ENCODE data around the gene PPHLN1. TPM values are rescaled to one million over a fixed set of nuclear protein-coding genes. Genes with fewer than 3 reads are reported as not detected.
"Not testable (repeated sequence)": the region's sequence is repeated elsewhere in the genome, so short reads cannot be mapped to it uniquely, and the experiment has no call there.

PPHLN1 gene
- total and polyA plus RNA-seq, 2 donors (not counting 1 experiment from before 2014, with no cell fraction given) = 47.6 to 91.4 TPM

GRCh38 chr12:42342028-42342427 lies 16.1 kb downstream of the PPHLN1 start:
- Histone ChIP-seq H2AFZ (ENCODE audit: low read length) (no peak overlapping the region), H3K27ac (ENCODE audit: insufficient read depth, low read length) (no peak overlapping the region), H3K36me3 (ENCODE audit: control insufficient read depth, insufficient read depth, low read length) (no peaks in the 10 kb centered on the region), H3K79me2 (ENCODE audit: control insufficient read depth, insufficient read depth, low read length) (peaks cover 16% of the 10 kb centered on the region), H3K9ac (ENCODE audit: insufficient read depth, low read length) (no peak overlapping the region), H3K4me2 (ENCODE audit: extremely low read depth, insufficient read depth, low read length) (no peak overlapping the region), H3K4me1 (ENCODE audit: control insufficient read depth, extremely low read depth, insufficient read depth, low read length) (no peaks in the 10 kb centered on the region), H4K20me1 (ENCODE audit: control insufficient read depth, extremely low read depth, insufficient read depth, low read length) (no peaks in the 10 kb centered on the region), H3K4me3 (replicated peaks in 1 of 4; ENCODE audit: control extremely low read depth in 1 of 4, insufficient read depth in 1 of 4, low read depth in 3 of 4, low read length in 4 of 4) (no peak overlapping the region), H3K27me3 (ENCODE audit: control insufficient read depth, insufficient read depth, low read length) (no peaks in the 10 kb centered on the region), H3K9me3 (ENCODE audit: control insufficient read depth, insufficient read depth, low read depth, low read length) (no peaks in the 10 kb centered on the region)
- no peak for TF ChIP-seq EZH2 (IDR thresholded peaks at IDR 0.05; ENCODE audit: low read length, missing control alignments)
- TF ChIP-seq, protein P1, sequence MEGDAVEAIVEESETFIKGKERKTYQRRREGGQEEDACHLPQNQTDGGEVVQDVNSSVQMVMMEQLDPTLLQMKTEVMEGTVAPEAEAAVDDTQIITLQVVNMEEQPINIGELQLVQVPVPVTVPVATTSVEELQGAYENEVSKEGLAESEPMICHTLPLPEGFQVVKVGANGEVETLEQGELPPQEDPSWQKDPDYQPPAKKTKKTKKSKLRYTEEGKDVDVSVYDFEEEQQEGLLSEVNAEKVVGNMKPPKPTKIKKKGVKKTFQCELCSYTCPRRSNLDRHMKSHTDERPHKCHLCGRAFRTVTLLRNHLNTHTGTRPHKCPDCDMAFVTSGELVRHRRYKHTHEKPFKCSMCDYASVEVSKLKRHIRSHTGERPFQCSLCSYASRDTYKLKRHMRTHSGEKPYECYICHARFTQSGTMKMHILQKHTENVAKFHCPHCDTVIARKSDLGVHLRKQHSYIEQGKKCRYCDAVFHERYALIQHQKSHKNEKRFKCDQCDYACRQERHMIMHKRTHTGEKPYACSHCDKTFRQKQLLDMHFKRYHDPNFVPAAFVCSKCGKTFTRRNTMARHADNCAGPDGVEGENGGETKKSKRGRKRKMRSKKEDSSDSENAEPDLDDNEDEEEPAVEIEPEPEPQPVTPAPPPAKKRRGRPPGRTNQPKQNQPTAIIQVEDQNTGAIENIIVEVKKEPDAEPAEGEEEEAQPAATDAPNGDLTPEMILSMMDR (conservative IDR thresholded peaks at IDR 0.05 in 1 of 2, IDR thresholded peaks at IDR 0.05 in 1 of 2; ENCODE audit: low read depth in 1 of 2, low read length in 2 of 2) = no peak
- no peak for DNase-seq (ENCODE audit: low read depth in 2 of 2)

DNA sequence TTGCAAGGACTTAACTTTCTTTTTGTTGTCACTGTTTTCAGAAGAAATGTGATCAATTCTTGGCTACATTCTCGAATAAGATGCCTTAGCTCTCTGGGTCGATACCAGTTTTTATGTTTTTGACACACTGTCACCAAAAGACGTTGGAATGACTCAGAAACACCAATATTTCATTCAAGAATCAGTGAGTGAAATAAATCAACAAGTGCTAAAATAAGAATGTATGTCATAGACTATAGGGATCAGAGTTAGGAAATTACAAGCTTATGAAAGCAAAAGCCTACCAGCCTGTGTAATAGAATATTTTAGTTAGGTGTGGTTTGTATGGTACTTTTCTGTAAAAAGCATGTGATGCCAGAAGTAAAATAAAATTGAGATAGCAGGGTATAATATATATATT lies 17.8 kb downstream of the PPHLN1 start:
- H3K79me2 ChIP-seq (ENCODE audit: control insufficient read depth, insufficient read depth, low read length) = peaks cover 16% of the 10 kb centered on the region
- no peaks in the 10 kb centered on the region for H3K36me3 ChIP-seq (ENCODE audit: control insufficient read depth, insufficient read depth, low read length)
- no peak overlapping the region for H2AFZ ChIP-seq (ENCODE audit: low read length)
- no peak overlapping the region for H3K9ac ChIP-seq (ENCODE audit: insufficient read depth, low read length)
- no peaks in the 10 kb centered on the region for H4K20me1 ChIP-seq (ENCODE audit: control insufficient read depth, extremely low read depth, insufficient read depth, low read length)
- H3K4me1 ChIP-seq (ENCODE audit: control insufficient read depth, extremely low read depth, insufficient read depth, low read length) = no peaks in the 10 kb centered on the region
- H3K4me2 ChIP-seq (ENCODE audit: extremely low read depth, insufficient read depth, low read length) = no peak overlapping the region
- no peak overlapping the region for H3K27ac ChIP-seq (ENCODE audit: insufficient read depth, low read length)
- no peak for DNase-seq (ENCODE audit: low read depth in 2 of 2)
- H3K27me3 ChIP-seq (ENCODE audit: control insufficient read depth, insufficient read depth, low read length) = no peaks in the 10 kb centered on the region
- H3K4me3 ChIP-seq (replicated peaks in 1 of 4; ENCODE audit: control extremely low read depth in 1 of 4, insufficient read depth in 1 of 4, low read depth in 3 of 4, low read length in 4 of 4) = no peak overlapping the region
- no peak for TF ChIP-seq EZH2 (IDR thresholded peaks at IDR 0.05; ENCODE audit: low read length, missing control alignments)
- TF ChIP-seq, protein P1 (conservative IDR thresholded peaks at IDR 0.05 in 1 of 2, IDR thresholded peaks at IDR 0.05 in 1 of 2; ENCODE audit: low read depth in 1 of 2, low read length in 2 of 2) = no peak
- no peaks in the 10 kb centered on the region for H3K9me3 ChIP-seq (ENCODE audit: control insufficient read depth, insufficient read depth, low read depth, low read length)

DNA sequence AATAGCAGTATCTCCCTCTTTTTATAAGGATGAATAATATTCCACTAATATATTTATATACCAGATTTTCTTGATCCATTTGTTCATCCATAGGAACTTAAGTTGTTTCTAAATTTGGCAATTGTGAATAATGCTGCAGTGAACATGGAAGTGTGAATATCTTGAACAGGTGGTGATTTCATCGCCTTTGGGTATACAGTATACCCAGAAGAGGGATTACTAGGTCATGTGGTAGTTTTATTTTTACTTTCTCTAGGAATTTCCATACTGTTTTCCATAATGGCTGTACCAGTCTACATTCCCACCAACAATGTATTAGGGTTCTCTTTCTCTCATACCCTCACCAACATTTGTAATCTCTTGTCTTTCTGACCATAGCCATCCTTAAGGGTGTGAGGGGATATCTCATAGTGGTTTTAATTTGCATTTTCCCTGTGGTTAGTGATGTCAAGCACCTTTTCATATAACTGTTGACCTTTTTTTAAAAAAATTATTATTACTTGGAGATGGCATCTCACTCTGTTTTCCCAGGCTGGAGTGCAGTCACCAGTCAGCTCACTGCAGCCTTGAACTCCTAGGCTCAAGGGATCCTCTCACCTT lies 20.5 kb downstream of the PPHLN1 start:
- H3K4me1 ChIP-seq (ENCODE audit: control insufficient read depth, extremely low read depth, insufficient read depth, low read length) = no peaks in the 10 kb centered on the region
- no peaks in the 10 kb centered on the region for H3K36me3 ChIP-seq (ENCODE audit: control insufficient read depth, insufficient read depth, low read length)
- H3K4me3 ChIP-seq (replicated peaks in 1 of 4; ENCODE audit: control extremely low read depth in 1 of 4, insufficient read depth in 1 of 4, low read depth in 3 of 4, low read length in 4 of 4) = no peak overlapping the region
- no peak overlapping the region for H3K27ac ChIP-seq (ENCODE audit: insufficient read depth, low read length)
- H3K9ac ChIP-seq (ENCODE audit: insufficient read depth, low read length) = no peak overlapping the region
- no peaks in the 10 kb centered on the region for H3K9me3 ChIP-seq (ENCODE audit: control insufficient read depth, insufficient read depth, low read depth, low read length)
- TF ChIP-seq, protein P1 (conservative IDR thresholded peaks at IDR 0.05 in 1 of 2, IDR thresholded peaks at IDR 0.05 in 1 of 2; ENCODE audit: low read depth in 1 of 2, low read length in 2 of 2) = no peak
- TF ChIP-seq EZH2 (IDR thresholded peaks at IDR 0.05; ENCODE audit: low read length, missing control alignments) = no peak
- no peaks in the 10 kb centered on the region for H4K20me1 ChIP-seq (ENCODE audit: control insufficient read depth, extremely low read depth, insufficient read depth, low read length)
- no peaks in the 10 kb centered on the region for H3K27me3 ChIP-seq (ENCODE audit: control insufficient read depth, insufficient read depth, low read length)
- no peak for DNase-seq (ENCODE audit: low read depth in 2 of 2)
- no peak overlapping the region for H2AFZ ChIP-seq (ENCODE audit: low read length)
- peaks cover 18% of the 10 kb centered on the region for H3K79me2 ChIP-seq (ENCODE audit: control insufficient read depth, insufficient read depth, low read length)
- H3K4me2 ChIP-seq (ENCODE audit: extremely low read depth, insufficient read depth, low read length) = no peak overlapping the region

DNA sequence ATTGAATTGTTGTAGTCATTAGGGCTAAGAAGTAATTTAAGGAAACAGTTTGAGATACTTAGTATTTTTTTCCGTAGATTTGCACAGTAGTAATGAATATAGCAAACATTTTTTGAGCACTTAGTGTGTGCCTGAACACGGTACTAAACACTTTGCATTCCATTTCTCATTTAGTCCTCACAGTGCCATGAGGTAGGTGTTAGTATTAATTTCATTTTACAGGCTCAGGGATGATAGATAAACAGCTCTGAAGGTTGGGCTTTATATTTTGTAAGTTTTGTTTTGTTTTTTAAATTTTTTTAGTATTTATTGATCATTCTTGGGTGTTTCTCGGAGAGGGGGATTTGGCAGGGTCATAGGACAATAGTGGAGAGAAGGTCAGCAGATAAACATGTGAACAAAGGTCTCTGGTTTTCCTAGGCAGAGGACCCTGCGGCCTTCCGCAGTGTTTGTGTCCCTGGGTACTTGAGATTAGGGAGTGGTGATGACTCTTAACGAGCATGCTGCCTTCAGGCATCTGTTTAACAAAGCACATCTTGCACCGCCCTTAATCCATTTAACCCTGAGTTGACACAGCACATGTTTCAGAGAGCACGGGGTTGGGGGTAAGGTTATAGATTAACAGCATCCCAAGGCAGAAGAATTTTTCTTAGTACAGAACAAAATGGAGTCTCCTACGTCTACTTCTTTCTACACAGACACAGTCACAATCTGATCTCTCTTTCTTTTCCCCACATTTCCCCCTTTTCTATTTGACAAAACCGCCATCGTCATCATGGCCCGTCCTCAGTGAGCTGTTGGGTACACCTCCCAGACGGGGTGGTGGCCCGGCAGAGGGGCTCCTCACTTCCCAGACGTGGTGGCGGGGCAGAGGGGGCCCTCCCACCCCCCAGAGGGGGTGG lies 23.4 kb downstream of the PPHLN1 start:
- not testable (repeated sequence) for H3K79me2 ChIP-seq (ENCODE audit: control insufficient read depth, insufficient read depth, low read length); H3K9me3 ChIP-seq (ENCODE audit: control insufficient read depth, insufficient read depth, low read depth, low read length); H3K27ac ChIP-seq (ENCODE audit: insufficient read depth, low read length); DNase-seq (ENCODE audit: low read depth in 2 of 2); H3K27me3 ChIP-seq (ENCODE audit: control insufficient read depth, insufficient read depth, low read length); H4K20me1 ChIP-seq (ENCODE audit: control insufficient read depth, extremely low read depth, insufficient read depth, low read length); H3K9ac ChIP-seq (ENCODE audit: insufficient read depth, low read length); H3K4me1 ChIP-seq (ENCODE audit: control insufficient read depth, extremely low read depth, insufficient read depth, low read length); H2AFZ ChIP-seq (ENCODE audit: low read length); H3K4me3 ChIP-seq (replicated peaks in 1 of 4; ENCODE audit: control extremely low read depth in 1 of 4, insufficient read depth in 1 of 4, low read depth in 3 of 4, low read length in 4 of 4); H3K36me3 ChIP-seq (ENCODE audit: control insufficient read depth, insufficient read depth, low read length); H3K4me2 ChIP-seq (ENCODE audit: extremely low read depth, insufficient read depth, low read length)

Measured in fibroblast of lung (primary cell).